ENCODE data around the gene CNTNAP4. TPM values are rescaled to one million over a fixed set of nuclear protein-coding genes. Genes with fewer than 3 reads are reported as not detected.

Gene CNTNAP4
- total and polyA plus RNA-seq, 2 of the 4 experiments (the other 2 are of a cell fraction), result not detected

DNA sequence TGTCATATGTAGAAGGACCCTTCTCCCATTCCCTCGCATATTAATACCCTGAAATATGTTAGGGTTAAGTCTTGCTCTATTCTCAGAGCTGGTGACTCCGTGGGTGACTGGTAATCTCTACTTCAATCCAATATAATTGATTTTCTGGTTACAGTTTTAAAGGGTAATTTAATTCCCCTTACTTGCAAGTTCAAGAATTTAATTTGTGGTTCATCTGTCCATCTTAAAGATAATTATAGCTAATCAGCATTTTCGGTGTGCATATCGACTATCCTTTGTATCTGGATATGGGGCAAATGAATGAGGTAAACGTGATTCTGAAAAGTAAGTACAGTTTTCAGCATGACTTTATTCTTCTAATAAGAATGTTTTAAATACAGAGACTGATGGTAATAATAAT is 250.0 kb downstream of the CNTNAP4 start:
- Histone ChIP-seq H3K27ac (ENCODE audit: insufficient read depth, low read length) (no peak overlapping the region), H4K5ac (ENCODE audit: low read depth, low read length) (no peak overlapping the region), H3K56ac (ENCODE audit: extremely low read depth, insufficient read depth, low read length) (no peak overlapping the region), H4K8ac (ENCODE audit: low read depth in 2 of 2, low read length in 2 of 2) (no peak overlapping the region), H3K18ac (ENCODE audit: low read depth, low read length) (no peak overlapping the region), H2AK9ac (replicated peaks; ENCODE audit: low read depth, low read length, poor library complexity) (no peak overlapping the region), H3K9me1 (ENCODE audit: insufficient read depth, low read length) (no peaks in the 10 kb centered on the region), H3K4me3 (ENCODE audit: insufficient read depth, low read depth, low read length) (no peak overlapping the region), H3K4ac (ENCODE audit: low read depth, low read length) (no peak overlapping the region), H3K9ac (ENCODE audit: low read depth, low read length) (no peak overlapping the region), H3K36me3 (ENCODE audit: control insufficient read depth, insufficient read depth, low read length) (no peaks in the 10 kb centered on the region), H2BK20ac (ENCODE audit: low read depth, low read length) (no peak overlapping the region), H2BK5ac (ENCODE audit: low read depth, low read length, poor library complexity, severe bottlenecking) (no peak overlapping the region), H4K20me1 (ENCODE audit: insufficient read depth, low read length) (no peaks in the 10 kb centered on the region), H4K91ac (ENCODE audit: insufficient read depth, low read depth, low read length) (no peak overlapping the region), H3K23ac (ENCODE audit: low read depth, low read length) (no peak overlapping the region), H3K4me1 (ENCODE audit: control insufficient read depth, insufficient read depth, low read length) (no peaks in the 10 kb centered on the region), H3K79me1 (ENCODE audit: low read depth in 1 of 2, low read length in 2 of 2) (no peaks in the 10 kb centered on the region), H3K9me3 (ENCODE audit: control insufficient read depth, insufficient read depth, low read length) (no peaks in the 10 kb centered on the region), H2AFZ (replicated peaks; ENCODE audit: low read length, poor library complexity) (no peak overlapping the region), H2BK15ac (ENCODE audit: low read depth, low read length) (no peak overlapping the region), H3K4me2 (ENCODE audit: low read depth, low read length) (no peak overlapping the region), H2BK120ac (ENCODE audit: low read depth, low read length) (no peak overlapping the region), H2AK5ac (ENCODE audit: low read depth, low read length) (no peak overlapping the region), H3K14ac (replicated peaks; ENCODE audit: low read depth, low read length) (no peak overlapping the region), H3K27me3 (ENCODE audit: control insufficient read depth, insufficient read depth, low read length) (no peaks in the 10 kb centered on the region)
- ATAC-seq (ENCODE audit: low read depth) (no peak), DNase-seq (no peak)
- no CpG with 5 or more reads among the region's 5 CpGs for WGBS, 2 experiments (ENCODE audit: extremely low coverage in 2 of 2, insufficient read length in 1 of 2)
- in situ Hi-C loops (cut with MboI; ENCODE audit: low sequenced_read_pairs) (no loop called here), dilution Hi-C loops (cut with HindIII; ENCODE audit: low sequenced_read_pairs, unreplicated experiment) (no loop called here), intact Hi-C loops (cut with micrococcal nuclease) (no loop called here)
- ChIA-PET CTCF (interaction anchor here (0.8 kb wide), 1 partner anchor 11 kb away, joined by 3 read pairs; no protein-coding TSS in a partner anchor), POLR2A (ENCODE audit: unreplicated experiment) (no interaction called here)
- no TSS peak for BruUV-seq (replicated peaks)
- TF ChIP-seq RAD21 (IDR thresholded peaks at IDR 0.05; ENCODE audit: low read length) (no peak), MAFK (IDR thresholded peaks at IDR 0.05; ENCODE audit: low read depth, low read length) (no peak)
